22Rv1 (cell line): ENCODE results near the gene NF1.
"Not testable (repeated sequence)": the region's sequence is repeated elsewhere in the genome, so short reads cannot be mapped to it uniquely, and the experiment has no call there.

Experiments used
- CTCF ChIP-seq: fragments of 450-650 bp; IDR thresholded peaks from 2 replicates; pipeline ENCODE4 v1.5.1; 2017; ENCODE audit warnings: mild to moderate bottlenecking
- ZFX ChIP-seq: fragments of 450-650 bp; IDR thresholded peaks from 2 replicates; pipeline ENCODE4 v1.6.1; 2017; ENCODE audit warnings: antibody characterized with exemption, borderline replicate concordance

- not testable (repeated sequence) for TF ChIP-seq CTCF, ZFX
Observed at GRCh38 chr17:31178951-31179350, 84.2 kb downstream of the NF1 start.
